HEK293 (cell line): ENCODE results near the gene ZDHHC11.

Experiments used
- CTCF ChIP-seq: fragments of 450-650 bp; formaldehyde crosslinking; IDR thresholded peaks from 2 replicates; pipeline ENCODE4 v1.5.1; 2016; ENCODE audit warnings: missing biosample characterization, missing genetic modification characterization
- HOXD13 ChIP-seq: sonication (generic); formaldehyde crosslinking; IDR thresholded peaks from 2 replicates; pipeline ENCODE4 v1.8.0; 2022; ENCODE audit warnings: missing genetic modification reagents, borderline replicate concordance
- KLF16 ChIP-seq: fragments of 450-650 bp; formaldehyde crosslinking; IDR thresholded peaks from 2 replicates; pipeline ENCODE4 v1.5.1; 2017; ENCODE audit warnings: missing biosample characterization, missing genetic modification characterization
- REST ChIP-seq: fragments of 450-650 bp; formaldehyde crosslinking; IDR thresholded peaks from 2 replicates; pipeline ENCODE4 v1.5.1; 2016; ENCODE audit warnings: missing biosample characterization, missing genetic modification characterization
- ZBTB6 ChIP-seq: fragments of 450-650 bp; formaldehyde crosslinking; IDR thresholded peaks from 2 replicates; pipeline ENCODE4 v1.5.1; 2017; ENCODE audit warnings: missing biosample characterization, missing genetic modification characterization
- ZNF121 ChIP-seq: fragments of 450-650 bp; formaldehyde crosslinking; IDR thresholded peaks from 2 replicates; pipeline ENCODE4 v1.5.1; 2016; ENCODE audit warnings: missing biosample characterization, missing genetic modification characterization
- ZNF350 ChIP-seq: fragments of 450-650 bp; formaldehyde crosslinking; IDR thresholded peaks from 2 replicates; pipeline ENCODE4 v1.5.0; 2017; ENCODE audit warnings: missing biosample characterization, mild to moderate bottlenecking, missing genetic modification characterization
- ZNF416 ChIP-seq: fragments of 450-650 bp; formaldehyde crosslinking; IDR thresholded peaks from 2 replicates; pipeline ENCODE4 v1.5.1; 2016; ENCODE audit warnings: missing biosample characterization, missing genetic modification characterization
- ZNF426 ChIP-seq: fragments of 450-650 bp; formaldehyde crosslinking; IDR thresholded peaks from 2 replicates; pipeline ENCODE4 v1.5.1; 2017; ENCODE audit warnings: missing biosample characterization, missing genetic modification characterization, mild to moderate bottlenecking, inconsistent platforms, moderate library complexity
- ZNF518A ChIP-seq: fragments of 450-650 bp; formaldehyde crosslinking; conservative IDR thresholded peaks from 2 replicates; pipeline ENCODE4 v1.5.1; 2016; ENCODE audit warnings: low read depth, missing biosample characterization, missing genetic modification characterization
- ZNF843 ChIP-seq: fragments of 450-650 bp; formaldehyde crosslinking; IDR thresholded peaks from 2 replicates; pipeline ENCODE4 v1.5.1; 2016; ENCODE audit warnings: missing biosample characterization, missing genetic modification characterization
- ZSCAN18 ChIP-seq: fragments of 450-650 bp; formaldehyde crosslinking; IDR thresholded peaks from 2 replicates; pipeline ENCODE4 v1.5.1; 2016; ENCODE audit warnings: missing biosample characterization, missing genetic modification characterization

- TF ChIP-seq CTCF (tag by site-specific recombination) = no peak
- TF ChIP-seq ZNF426 = no peak
- no peak for TF ChIP-seq ZNF350 (tag by site-specific recombination)
- no peak for TF ChIP-seq ZBTB6
- TF ChIP-seq ZNF843 (tag by site-specific recombination) = no peak
- TF ChIP-seq ZNF518A = no peak
- TF ChIP-seq KLF16 (tag by site-specific recombination) = no peak
- no peak for TF ChIP-seq HOXD13 (CRISPR knock-in tag)
- no peak for TF ChIP-seq ZSCAN18 (tag by site-specific recombination)
- TF ChIP-seq REST (tag by site-specific recombination) = no peak
- no peak for TF ChIP-seq ZNF416 (tag by site-specific recombination)
- TF ChIP-seq ZNF121 (tag by site-specific recombination) = no peak
Observed at GRCh38 chr5:886716-887325, 36.0 kb upstream of the ZDHHC11 start.
